Stimulated activated CD8-positive, alpha-beta memory T cell treated with anti-CD3 and anti-CD28 coated beads, Interleukin-15, amount 100 ng/mL, for 4 hours (primary cell): ENCODE results near the gene TPD52L1.
"Not testable (repeated sequence)": the region's sequence is repeated elsewhere in the genome, so short reads cannot be mapped to it uniquely, and the experiment has no call there.

Source experiments
- DNase-seq, 2 donors: peaks; one replicate each; pipeline ENCODE4 v3.0.0-alpha.2; 2020; ENCODE audit warnings: low read depth in 2 of 2

The TPD52L1 gene

DNA sequence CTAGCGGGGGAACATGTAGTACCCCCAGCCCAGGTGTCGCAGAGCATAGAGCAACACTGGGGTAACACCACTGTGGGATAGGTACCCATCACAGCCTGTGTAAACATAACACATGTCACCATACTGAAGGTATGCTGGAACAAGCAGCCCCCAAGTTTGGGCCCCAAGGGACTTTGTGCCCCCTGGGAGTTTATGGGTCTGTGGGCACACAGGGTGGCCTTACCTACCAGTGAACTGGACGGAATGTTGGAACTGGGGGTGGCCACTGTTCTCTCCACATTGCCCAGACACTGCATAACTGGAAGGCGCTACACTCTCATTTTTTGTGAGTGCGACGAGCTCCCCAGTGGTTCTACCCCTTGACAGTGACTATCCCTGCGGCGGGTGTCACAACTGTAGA is 119.7 kb downstream of the TPD52L1 start:
- no peak for DNase-seq

DNA sequence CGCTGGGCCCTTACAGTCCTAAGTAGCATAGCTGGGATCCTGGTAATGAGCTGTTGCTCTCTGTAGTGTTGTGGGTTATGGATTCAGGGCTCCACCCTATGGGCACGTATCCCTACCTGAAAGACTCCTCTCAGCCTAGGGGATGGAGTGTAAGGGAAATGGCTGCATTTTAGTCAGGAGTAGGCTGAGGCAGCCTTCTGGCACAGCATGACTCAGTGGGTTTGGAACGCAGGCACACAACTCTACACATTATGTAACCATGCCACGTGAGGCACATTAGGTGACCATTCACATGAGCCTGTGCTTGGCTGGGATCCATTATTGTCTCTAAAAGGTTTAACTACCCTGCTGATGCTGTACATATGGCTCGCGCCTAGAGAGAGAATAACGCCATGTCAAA is 120.4 kb downstream of the TPD52L1 start:
- DNase-seq, result no peak

DNA sequence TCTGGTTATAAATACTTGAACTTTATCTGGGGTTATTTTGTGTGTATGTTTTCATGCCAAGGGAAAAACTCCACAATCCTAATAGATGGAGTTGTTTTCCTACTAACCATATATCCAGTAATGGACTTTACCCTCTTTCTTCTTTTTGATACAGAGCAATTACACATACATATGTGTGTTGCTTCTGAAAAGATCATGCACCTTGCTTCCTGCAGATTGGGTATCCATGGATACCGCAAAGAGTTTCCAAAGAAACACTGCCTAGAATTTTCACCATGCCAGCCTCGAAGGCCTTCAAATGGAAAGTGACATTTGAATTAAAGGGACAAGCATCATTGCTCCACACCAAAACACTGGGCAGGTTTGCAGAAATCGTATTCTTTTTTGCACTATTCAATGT is 121.4 kb downstream of the TPD52L1 start:
- no peak for DNase-seq

DNA sequence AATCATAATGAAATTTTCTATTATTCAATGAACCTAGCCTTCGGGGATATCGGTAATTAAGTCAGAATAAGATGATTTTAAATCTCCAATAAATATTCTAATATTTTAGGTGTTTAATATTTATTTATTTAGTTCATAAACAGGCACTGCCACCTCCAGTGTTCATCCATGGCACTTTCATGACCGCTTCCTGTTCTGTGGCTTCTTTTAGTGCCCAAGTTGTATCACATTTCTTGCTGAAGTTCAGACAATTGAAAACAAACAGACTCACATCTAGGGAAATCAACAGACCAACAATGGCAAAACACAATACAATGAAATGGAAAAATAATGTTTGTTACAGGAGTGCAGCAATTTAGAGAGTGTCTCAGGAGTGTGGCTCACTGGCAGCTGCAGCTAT is 122.2 kb downstream of the TPD52L1 start:
- DNase-seq, result no peak

DNA sequence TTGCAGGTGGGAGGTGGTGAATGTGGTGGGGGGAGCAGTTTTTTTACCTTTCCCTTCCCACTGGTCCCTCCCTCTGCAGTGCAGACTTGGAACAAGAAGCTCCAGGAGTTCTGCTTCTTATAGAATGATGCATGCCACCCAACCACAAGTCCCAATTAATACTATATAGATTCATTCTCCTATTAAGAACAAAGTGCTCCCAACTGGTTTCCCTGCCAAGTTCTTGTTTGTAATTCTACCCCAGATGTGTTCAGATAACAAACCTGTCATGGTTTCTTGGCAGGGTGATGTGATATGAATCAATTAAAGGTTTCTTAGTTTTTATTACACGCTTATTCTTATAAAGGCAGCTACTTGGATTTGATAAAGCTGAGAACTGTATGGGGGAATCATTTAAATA is 124.3 kb downstream of the TPD52L1 start:
- DNase-seq, result no peak

DNA sequence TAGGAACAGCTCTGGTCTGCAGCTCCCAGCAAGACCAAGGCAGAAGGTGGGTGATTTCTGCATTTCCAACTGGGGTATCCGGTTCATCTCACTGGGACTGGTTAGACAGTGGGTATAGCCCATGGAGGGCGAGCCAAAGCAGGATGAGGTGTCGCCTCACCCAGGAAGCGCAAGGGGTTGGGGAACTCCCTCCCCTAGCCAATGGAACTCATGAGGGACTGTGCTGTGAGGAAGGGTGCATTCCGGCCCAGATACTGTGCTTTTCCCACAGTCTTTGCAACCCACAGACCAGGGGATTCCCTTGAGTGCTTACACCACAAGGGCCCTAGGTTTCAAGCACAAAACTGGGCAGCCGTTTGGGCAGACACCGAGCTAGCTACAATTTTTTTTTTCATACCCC is 126.4 kb downstream of the TPD52L1 start:
- no peak for DNase-seq

DNA sequence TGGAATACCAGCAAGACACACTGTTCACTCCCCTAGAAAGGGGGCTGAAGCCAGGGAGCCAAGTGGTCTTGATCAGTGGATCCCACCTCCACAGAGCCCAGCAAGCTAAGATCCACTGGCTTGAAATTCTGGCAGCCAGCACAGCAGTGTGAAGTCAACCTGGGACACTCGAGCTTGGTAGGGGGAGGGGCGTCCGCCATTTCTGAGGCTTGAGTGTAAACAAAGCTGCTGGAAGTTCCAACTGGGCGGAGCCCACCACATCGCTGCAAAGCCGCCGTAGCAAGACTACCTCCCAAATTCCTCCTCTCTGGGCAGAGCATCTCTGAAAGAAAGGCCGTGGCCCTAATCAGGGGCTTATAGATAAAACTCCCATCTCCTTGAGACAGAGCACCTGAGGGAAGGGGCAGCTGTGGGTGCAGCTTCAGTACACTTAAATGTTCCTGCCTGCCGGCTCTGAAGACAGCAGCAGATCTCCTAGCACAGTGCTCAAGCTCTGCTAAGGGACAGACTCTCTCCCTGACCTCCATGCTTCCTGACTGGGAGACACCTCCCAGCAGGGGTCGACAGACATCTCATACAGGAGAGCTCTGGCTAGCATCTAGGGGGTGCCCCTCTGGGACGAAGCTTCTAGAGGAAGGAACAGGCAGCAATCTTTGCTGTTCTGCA is 126.9 kb downstream of the TPD52L1 start:
- not testable (repeated sequence) for DNase-seq

DNA sequence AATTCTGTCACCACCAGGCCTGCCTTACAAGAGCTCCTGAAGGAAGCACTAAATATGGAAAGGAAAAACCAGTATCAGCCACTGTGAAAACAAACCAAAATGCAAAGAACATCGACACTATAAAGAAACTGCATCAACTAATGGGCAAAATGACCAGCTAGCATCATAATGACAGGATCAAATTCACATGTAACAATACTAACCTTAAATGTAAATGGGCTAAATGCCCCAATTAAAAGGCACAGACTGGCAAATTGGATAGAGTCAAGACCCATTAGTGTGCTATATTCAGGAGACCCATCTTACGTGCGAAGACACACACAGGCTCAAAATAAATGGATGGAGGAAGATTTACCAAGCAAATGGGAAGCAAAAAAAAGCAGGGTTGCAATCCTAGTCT is 128.9 kb downstream of the TPD52L1 start:
- DNase-seq, result not testable (repeated sequence)

DNA sequence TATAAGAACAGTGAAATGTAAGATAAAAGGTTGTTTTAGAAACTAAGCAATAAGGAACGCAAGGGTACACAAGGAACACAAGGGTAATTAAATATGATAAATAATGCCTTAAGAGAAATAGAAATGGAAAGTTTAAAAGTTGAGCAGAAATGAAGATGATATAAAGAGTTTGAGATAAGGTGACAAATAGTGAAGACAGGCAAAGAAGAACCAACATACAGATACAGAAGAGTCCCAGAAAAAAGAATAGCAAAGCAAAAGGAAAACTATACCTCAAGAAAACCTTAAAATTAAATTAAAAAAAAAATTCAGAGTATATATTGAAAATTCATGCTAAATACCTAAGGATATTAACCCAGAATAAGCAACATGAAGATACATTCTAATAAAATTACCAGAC is 131.8 kb downstream of the TPD52L1 start:
- DNase-seq, result no peak

DNA sequence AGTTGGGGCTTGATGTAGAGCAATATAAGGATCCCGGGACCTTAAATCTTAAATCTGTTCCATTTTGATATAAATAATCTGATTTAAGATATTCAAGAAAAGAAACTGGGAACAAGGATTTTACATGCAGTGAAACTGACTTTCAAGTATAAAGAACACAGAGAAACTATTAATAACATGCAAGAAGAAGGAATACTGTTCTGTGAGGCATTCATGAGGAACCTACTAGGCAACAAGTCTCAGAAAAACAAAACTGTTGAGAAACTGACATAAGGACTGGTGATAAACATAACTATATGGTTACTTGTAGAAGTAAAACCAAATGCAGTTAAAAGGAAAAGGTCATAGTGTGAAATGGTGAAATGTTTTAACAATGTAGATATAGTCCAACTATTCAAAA is 132.4 kb downstream of the TPD52L1 start:
- no peak for DNase-seq

DNA sequence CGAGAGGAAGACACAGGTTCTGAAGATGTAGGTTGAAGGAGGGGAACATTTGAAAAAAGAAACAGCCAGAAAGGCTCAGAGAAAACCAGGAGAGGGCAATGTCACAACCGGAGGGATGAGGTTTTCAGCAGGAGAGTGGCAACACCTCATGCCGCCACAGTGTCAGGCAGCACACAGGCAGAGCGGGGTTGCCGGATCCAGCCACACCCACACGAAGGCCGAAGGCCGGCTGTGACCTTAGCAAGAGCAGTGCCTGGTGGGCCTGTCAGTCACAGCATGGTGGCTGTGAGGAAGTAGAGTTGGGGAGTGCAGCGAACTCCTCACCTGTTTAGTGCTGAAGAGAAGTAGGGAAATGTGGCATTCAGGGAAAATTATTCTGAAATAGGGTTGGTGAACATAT is 134.1 kb downstream of the TPD52L1 start:
- DNase-seq, result no peak

DNA sequence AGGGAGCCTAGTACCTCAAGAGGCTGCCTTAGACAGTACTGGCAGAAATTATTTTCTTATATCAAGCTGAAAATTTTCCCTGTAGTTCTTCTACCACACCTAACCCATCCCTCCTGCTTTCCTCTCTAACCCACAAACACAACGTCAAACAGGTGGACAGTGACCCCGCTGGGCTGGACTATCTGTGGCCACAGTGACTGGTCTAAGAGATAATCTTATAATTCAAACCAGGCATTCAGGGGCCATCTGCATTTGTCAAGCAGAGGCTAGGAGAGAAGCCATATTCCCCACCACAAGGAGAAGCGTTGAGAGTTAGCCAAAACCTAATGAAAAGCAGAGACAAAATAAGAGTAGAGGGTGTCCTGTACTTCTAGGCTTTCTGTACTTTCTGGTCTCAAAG is 140.0 kb downstream of the TPD52L1 start:
- no peak for DNase-seq

DNA sequence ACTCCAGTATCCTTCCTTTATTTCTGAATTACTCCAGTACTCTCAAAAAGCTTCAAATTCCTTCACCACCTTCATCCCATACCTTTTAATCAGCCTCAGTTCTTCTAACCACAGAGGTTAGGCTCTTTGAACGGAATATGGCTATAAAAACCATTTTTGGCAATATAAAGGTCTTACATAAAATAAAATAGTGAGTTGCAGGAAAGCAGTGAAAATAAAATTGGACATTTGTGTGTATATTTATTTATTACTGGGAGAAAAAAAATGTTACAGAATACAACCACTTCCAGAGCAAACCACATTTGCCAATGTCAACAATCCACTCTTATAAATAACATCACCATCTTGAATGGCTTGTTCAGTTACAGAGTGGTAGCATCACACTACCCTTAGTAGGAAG is 140.5 kb downstream of the TPD52L1 start:
- DNase-seq, result no peak

DNA sequence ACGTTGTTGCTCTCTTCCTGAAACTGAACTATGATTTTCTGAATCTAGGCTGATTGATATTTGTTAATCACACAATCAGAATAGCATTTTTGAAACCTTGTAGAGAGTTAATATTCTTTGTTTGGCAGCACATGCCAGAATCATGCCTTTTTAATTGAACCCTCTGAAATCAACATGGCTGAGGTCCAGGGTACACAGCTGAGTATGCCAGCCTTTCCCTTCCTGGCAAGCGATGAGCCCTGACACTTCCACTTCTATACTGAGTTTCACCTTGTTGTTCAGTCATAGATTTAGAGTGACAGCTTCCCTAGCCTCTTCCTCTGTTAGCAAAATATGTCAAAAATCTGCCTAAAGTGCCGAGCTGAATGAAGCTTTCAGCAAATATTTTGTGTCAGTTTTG is 141.4 kb downstream of the TPD52L1 start:
- no peak for DNase-seq

DNA sequence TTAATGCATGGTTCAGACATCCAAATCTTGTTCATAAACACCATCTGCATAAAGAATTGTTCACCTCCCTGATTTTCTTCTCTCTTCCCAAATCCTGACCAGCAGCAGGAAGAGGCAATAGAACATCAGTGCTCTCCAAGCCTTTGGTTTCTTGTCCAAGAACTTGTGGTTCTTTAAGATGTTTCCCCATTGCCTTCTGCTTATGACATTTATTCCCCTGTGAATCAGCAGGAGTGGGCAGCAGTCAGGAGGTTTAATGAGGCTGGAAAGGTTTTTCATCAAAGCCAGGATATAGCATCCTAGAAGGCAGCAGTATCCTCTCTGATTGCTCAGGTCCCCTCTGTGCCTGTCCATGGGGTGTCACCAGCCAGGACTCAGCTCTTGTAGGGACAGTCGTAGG is 142.9 kb downstream of the TPD52L1 start:
- DNase-seq, result no peak

DNA sequence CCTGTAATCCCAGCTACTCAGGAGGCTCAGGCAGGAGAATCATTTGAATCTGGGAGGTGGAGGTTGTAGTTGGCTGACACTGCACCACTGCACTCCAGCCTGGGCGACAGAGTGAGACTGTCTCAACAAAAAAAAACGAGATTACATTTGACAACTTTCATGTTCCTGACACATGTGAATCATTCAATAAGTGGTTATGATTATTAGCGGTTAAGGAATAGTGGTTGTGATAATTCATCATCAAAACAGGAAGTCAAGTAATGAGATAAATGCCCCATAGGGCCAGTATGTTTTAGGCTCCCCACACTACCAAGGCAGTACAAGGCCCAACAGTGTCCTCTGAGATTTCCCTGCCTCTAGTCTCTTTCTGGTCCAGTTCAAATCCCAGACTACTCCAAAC is 145.7 kb downstream of the TPD52L1 start:
- DNase-seq, result no peak

DNA sequence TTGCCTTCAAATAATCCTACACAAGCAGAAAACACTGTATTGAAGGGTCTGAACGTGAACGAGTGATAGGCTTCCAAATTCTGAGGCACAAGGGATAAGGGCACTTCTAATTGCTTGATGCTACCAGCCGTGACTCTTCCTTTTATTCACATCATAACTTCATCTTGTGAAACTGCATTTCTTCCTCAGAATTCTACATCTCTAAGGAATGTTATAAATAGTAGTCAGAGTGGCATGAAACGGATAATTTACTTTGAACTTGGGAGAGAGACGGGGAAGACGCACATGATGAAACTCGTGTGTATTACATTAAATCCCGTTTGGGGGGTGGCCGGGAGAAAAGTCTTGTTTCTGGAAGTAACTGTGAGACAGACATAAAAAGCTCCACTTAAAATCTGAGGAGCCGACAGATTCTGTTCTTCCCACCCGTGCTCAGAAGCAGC is 147.4 kb downstream of the TPD52L1 start:
- no peak for DNase-seq

DNA sequence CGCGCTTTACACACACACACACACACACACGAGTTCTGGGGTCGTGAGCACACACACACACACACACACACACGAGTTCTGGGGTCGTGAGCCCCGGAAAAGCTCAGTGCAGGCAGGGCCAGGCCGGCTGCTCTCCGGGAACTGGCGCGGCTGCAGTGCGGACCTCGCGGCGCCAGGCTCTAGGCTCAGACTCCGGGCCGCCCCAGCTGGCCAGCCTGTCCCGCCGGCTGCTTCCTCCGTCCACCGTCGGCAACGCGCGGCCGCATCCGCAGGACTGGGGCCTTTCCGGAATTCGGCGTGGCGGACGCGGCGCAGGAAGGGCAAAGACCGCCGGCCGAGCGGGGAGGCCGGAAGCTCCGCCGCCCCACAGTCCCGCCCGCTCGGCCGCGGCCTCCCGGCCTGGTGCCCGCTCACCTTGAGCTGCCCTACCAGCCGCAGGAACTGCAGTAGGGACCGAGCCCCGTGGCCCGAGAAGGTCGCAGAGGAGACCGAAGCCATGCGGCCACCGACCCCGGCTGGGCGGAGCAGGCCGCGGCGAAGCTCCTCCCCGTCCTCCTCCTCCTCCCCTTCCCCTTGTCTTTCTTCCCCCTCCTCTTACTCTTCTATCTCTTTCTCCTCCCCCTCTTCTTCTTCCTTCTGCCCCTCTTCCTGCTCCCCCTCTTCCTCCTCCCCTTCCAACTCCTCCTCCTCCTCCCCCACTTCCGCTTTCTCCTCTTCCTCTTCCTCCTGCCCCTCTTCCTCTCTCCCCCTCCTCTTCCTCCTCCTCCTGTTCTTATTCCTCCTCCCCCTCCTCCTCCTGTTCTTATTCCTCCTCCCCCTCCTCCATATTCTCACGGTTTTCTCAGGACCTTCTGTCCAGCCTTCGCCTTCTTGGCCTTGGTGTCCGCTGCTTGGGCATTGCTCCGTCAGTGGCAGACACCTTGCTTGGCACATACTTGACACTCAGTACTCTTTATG is 148.1 kb downstream of the TPD52L1 start, which contains the start of gene HDDC2:
TSS of gene HDDC2 (minus strand) at position 533 of the 957 bp plus-strand sequence. CDS start at position 498, 35 bp downstream.
- peak in 1 of 2 donors; percentile 36 for DNase-seq

DNA sequence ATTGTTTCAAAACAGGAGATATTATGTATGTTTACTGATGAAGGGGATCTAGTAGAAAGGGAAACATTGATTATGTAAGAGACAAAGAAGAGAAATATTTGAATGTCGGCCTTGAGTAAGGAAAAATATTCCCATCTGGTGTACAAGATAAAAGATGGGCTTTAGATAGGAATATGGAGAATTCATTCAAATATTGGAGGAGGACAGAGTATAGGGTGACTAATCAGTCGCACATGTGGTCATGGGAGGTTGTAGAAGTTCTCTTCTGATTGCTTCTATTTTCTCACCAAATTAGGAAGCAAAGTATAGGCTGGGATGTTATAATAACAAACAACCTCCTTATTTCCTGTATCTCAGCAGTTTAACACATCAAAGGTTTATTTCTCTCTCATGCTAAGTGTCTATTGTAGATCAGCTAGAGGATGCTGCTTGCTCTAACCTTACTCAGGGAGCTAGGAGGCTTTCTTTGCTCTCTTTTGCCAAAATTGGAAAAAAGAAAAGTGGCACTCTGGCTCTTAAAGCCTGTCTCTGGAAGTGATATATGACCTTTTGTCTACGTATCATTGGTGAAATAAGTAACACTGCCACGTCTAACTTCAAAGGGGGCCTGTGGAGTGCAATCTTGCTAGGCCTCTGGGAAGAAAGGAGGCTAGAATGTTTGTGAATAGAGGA is 149.4 kb downstream of the TPD52L1 start:
- DNase-seq, result no peak

DNA sequence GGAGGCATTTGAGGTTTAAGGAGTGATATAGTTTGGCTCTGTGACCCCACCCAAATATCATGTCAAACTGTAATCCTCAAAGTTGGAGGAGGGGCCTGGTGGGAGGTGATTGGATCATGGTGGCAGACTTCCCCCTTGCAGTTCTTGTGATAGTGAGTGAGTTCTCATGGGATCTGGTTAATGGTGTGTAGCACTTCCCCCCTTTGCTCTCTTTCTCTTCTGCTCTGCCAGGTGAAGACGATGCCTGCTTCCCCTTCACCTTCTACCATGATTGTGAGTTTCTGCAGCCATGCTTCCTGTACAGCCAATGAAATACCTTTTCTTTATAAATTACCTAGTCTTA is 149.9 kb downstream of the TPD52L1 start:
- no peak for DNase-seq

DNA sequence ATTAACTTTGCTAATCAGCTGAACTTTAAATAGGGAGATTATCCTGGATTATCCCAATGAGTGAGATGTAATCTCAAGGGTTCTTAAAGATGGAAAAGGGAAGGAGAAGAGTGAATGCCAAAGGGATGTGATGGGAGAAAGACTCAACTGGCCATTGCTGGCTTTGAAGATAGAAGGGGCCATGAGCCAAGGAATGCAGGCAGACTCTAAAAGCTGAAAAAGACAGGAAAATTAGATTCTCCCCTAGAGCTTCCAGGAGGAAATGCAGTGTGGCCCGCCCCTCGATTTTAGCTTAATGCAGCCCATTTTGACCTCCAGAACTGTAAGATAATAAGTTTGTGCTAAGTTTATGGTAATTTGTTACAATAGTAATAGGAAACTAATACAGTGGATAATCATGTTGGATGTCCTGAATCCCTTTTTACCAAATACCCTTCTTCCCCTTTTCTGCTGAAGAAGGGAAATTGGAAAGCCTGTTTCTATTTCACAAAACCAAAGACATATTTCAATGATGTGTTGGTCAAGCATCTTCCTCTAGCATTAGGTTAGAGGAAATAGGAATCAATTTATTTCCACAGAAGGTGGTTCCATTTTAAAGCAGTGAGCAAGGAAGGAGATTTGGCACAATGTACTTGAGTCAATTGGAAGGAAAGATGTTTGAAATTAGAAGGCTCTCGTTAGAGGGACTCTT is 151.5 kb downstream of the TPD52L1 start:
- no peak for DNase-seq

DNA sequence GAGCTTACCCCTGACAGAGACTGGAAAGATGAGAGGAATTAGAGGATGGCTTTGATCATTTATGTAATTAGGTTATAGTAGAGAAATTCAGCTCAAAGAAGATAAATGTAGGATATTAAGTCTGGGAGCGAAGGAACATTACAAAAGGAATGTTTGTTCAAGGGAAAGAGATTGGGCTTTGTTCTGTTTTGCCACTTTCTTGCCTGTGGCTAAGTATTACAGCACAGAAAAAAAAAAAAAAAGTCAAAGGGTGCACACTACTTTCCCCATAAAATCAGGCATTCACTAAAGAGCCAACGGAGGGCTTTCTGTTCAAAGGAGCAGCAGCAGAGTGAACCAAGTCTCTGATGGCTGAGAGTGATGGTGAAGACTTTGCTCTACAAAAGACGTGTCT is 153.2 kb downstream of the TPD52L1 start:
- DNase-seq, result no peak
